ENCODE data around the gene UBE2E3. TPM values are rescaled to one million over a fixed set of nuclear protein-coding genes. Genes with fewer than 3 reads are reported as not detected.

The UBE2E3 gene
- total and polyA plus RNA-seq, 8 donors = 11.9 to 560 (median 83.8) TPM

DNA sequence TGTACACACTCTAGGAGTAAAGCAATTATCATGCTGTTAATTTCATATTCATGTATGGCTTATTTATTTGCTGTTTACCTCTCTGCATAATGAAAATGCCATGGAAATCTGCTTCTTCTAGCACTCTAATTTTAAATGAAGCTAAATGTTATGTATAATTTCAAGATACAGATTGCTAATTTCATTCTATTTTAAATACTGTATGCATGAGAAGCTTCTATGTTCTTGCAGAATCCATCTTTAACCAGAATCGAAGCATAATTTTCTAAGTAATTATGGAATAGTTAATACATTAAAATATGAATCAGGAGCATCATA is 127.2 kb downstream of the UBE2E3 start:
- WGBS, 5 donors = 89 to 94% (median 91%) methylated on average over 1 of the region's 1 CpG
- no peaks in the 10 kb centered on the region for H3K36me3 ChIP-seq
- no peak for DNase-seq
- no peak overlapping the region for H3K27ac ChIP-seq
- no peaks in the 10 kb centered on the region for H3K27me3 ChIP-seq
- intact Hi-C loops (cut with DNase I; ENCODE audit: low total_unique reads) = loop anchor here (10.0 kb wide), 1 partner anchor 357 kb away; no protein-coding TSS in a partner anchor
- peaks cover 0 to 5% (median 0%) of the 10 kb centered on the region in 4 donors for H3K4me1 ChIP-seq
- H3K9me3 ChIP-seq = no peaks in the 10 kb centered on the region
- TF ChIP-seq POLR2A (IDR thresholded peaks at IDR 0.05) (no peak), EP300 (IDR thresholded peaks at IDR 0.05) (no peak), POLR2AphosphoS5 (IDR thresholded peaks at IDR 0.05) (no peak)
- TF ChIP-seq, protein P1, sequence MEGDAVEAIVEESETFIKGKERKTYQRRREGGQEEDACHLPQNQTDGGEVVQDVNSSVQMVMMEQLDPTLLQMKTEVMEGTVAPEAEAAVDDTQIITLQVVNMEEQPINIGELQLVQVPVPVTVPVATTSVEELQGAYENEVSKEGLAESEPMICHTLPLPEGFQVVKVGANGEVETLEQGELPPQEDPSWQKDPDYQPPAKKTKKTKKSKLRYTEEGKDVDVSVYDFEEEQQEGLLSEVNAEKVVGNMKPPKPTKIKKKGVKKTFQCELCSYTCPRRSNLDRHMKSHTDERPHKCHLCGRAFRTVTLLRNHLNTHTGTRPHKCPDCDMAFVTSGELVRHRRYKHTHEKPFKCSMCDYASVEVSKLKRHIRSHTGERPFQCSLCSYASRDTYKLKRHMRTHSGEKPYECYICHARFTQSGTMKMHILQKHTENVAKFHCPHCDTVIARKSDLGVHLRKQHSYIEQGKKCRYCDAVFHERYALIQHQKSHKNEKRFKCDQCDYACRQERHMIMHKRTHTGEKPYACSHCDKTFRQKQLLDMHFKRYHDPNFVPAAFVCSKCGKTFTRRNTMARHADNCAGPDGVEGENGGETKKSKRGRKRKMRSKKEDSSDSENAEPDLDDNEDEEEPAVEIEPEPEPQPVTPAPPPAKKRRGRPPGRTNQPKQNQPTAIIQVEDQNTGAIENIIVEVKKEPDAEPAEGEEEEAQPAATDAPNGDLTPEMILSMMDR (IDR thresholded peaks at IDR 0.05) = no peak
- H3K4me3 ChIP-seq = no peak overlapping the region

DNA sequence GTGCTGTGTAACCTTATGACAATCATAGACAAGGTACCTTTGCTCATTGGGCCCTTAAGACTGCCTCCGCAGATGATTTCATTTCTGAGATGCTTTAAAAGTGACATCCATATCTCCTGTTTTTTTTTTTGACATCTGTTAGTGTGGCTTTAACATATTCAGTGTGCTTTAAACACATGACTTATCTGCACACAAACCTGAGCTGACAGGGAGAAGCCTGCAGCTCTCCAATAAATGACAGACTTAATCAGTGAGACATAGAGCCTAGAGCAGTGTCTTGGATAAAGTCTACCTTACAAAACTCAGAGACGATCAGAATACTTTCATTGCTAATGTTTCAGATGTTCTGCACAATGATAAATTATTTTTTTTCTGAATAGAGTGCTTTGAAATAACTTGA is 130.7 kb downstream of the UBE2E3 start:
- Histone ChIP-seq H3K27me3 (no peaks in the 10 kb centered on the region), H3K36me3 (no peaks in the 10 kb centered on the region), H3K4me3 (no peak overlapping the region), H3K4me1 (no peaks in the 10 kb centered on the region), H3K27ac (no peak overlapping the region), H3K9me3 (no peaks in the 10 kb centered on the region)
- DNase-seq = no peak
- 77 to 96% (median 87%) methylated on average over 2 of the region's 2 CpGs for WGBS, 5 donors
- intact Hi-C loops (cut with DNase I; ENCODE audit: low total_unique reads) = no loop called here
- no peak for TF ChIP-seq POLR2AphosphoS5 (IDR thresholded peaks at IDR 0.05)
- TF ChIP-seq EP300 (IDR thresholded peaks at IDR 0.05) = no peak
- TF ChIP-seq, protein P1 (IDR thresholded peaks at IDR 0.05) = no peak
- no peak for TF ChIP-seq POLR2A (IDR thresholded peaks at IDR 0.05)

DNA sequence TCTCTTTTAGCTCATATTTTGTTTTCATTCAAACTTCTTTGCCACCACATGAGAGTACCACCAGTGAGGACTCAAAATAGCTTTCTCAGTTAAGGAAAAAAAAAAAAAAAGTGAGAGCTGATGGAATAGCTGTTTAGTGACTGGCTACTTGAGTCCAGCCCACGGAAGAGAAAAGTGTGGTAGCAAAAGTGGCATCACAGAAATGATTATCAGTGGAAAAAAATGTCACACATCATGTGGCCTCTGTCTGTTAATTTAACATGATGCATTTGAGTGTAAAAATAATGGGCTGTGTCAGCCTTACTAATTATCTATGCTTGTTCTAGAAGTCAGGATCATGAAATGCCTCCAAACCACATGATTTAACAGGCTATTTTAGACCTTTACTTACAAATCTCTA is 132.5 kb downstream of the UBE2E3 start:
- no peak for DNase-seq
- no peaks in the 10 kb centered on the region for H3K9me3 ChIP-seq
- TF ChIP-seq POLR2A (IDR thresholded peaks at IDR 0.05) (no peak), EP300 (IDR thresholded peaks at IDR 0.05) (no peak), POLR2AphosphoS5 (IDR thresholded peaks at IDR 0.05) (no peak)
- TF ChIP-seq, protein P1 (IDR thresholded peaks at IDR 0.05) = no peak
- 59 to 81% (median 74%) methylated on average over 1 of the region's 1 CpG for WGBS, 5 donors
- H3K27me3 ChIP-seq = no peaks in the 10 kb centered on the region
- H3K4me3 ChIP-seq = no peak overlapping the region
- no peak overlapping the region for H3K27ac ChIP-seq
- H3K4me1 ChIP-seq = no peaks in the 10 kb centered on the region
- no peaks in the 10 kb centered on the region for H3K36me3 ChIP-seq
- intact Hi-C loops (cut with DNase I; ENCODE audit: low total_unique reads) = no loop called here
